Caco-2 (cell line): ENCODE data around the gene SPTBN1. TPM values are rescaled to one million over a fixed set of nuclear protein-coding genes. Genes with fewer than 3 reads are reported as not detected.

Experiments used
- BruUV-seq: library from RNA; stranded (reverse); fragments of 400-500 nt; replicated peaks from 2 replicates; lab custom pipeline; 2021; lab: Mats Ljungman, UMichigan
- CTCF ChIA-PET: fragments of 300-600 bp; sonication (Branson Sonifier 250); formaldehyde crosslinking; loops from one replicate; lab custom pipeline; 2022; ENCODE audit warnings: antibody characterized with exemption; lab: Charles Lee
- POLR2A ChIA-PET: fragments of 300-600 bp; sonication (Branson Sonifier 250); formaldehyde crosslinking; loops from one replicate; lab custom pipeline; 2022; ENCODE audit warnings: antibody characterized with exemption; lab: Charles Lee
- DNase-seq, 2 experiments: peaks; one replicate each; pipeline versions ENCODE4 v3.0.0 to v3.0.0-alpha.2; 2020 to 2022
- H3K27me3 ChIP-seq: replicated peaks from 2 replicates; pipeline ENCODE4 v1.6.0; 2011; ENCODE audit warnings: low read length; ENCODE audit not compliant: control insufficient read depth, insufficient read depth
- H3K36me3 ChIP-seq: 2 replicates; pipeline ENCODE4 v1.5.1; 2011; ENCODE audit warnings: low read length; ENCODE audit not compliant: control insufficient read depth, insufficient read depth
- H3K4me1 ChIP-seq: fragments of 250-450 bp; sonication (Bioruptor Pico); 2 replicates; pipeline ENCODE4 v1.5.1; 2020; ENCODE audit warnings: mild to moderate bottlenecking
- H3K4me3 ChIP-seq: 2 replicates; pipeline ENCODE4 v1.5.1; 2011; ENCODE audit warnings: low read depth, mild to moderate bottlenecking, control low read depth, low read length
- H3K9me3 ChIP-seq: fragments of 250-450 bp; sonication (Bioruptor Pico); 2 replicates; pipeline ENCODE4 v1.5.1; 2020; ENCODE audit warnings: mild to moderate bottlenecking, moderate library complexity
- H3K27ac Mint-ChIP-seq: one replicate; pipeline ENCODE4 v1.8.0; 2022; ENCODE audit warnings: mixed read lengths; ENCODE audit not compliant: unreplicated experiment
- H3K27me3 Mint-ChIP-seq: one replicate; pipeline ENCODE4 v1.8.0; 2022; ENCODE audit warnings: mixed read lengths; ENCODE audit not compliant: insufficient read depth, unreplicated experiment
- H3K36me3 Mint-ChIP-seq: one replicate; pipeline ENCODE4 v1.8.0; 2022; ENCODE audit warnings: mild to moderate bottlenecking, mixed read lengths; ENCODE audit not compliant: insufficient read depth, unreplicated experiment
- H3K4me1 Mint-ChIP-seq: one replicate; pipeline ENCODE4 v1.8.0; 2022; ENCODE audit warnings: low read depth, mixed read lengths; ENCODE audit not compliant: unreplicated experiment
- H3K4me3 Mint-ChIP-seq: one replicate; pipeline ENCODE4 v1.8.0; 2022; ENCODE audit warnings: mild to moderate bottlenecking, moderate library complexity, mixed read lengths; ENCODE audit not compliant: unreplicated experiment
- H3K9me3 Mint-ChIP-seq: one replicate; pipeline ENCODE4 v1.8.0; 2022; ENCODE audit warnings: mixed read lengths; ENCODE audit not compliant: unreplicated experiment
- intact Hi-C: fragments of 100-400 bp; cut with micrococcal nuclease; formaldehyde crosslinking; loops from one replicate; pipeline ENCODE4 v1.10.0; 2022; ENCODE audit not compliant: unreplicated experiment
- total RNA-seq: library from RNA; stranded (reverse); gene quantifications from 2 replicates; pipeline ENCODE4 v1.2.3, GENCODE V29; 2022
- TF ChIP-seq, protein P1 (sequence below), 2 experiments: fragments of 200-600 bp in 1 of 2; IDR thresholded peaks; 1 replicate in 1 of 2; 2 replicates in 1 of 2; pipeline versions ENCODE4 v1.5.1 to v1.8.0; 2011 to 2022; ENCODE audit warnings: antibody characterized with exemption in 1 of 2, control low read depth in 1 of 2, inconsistent platforms in 1 of 2, low read depth in 1 of 2, low read length in 1 of 2, mild to moderate bottlenecking in 1 of 2, moderate library complexity in 1 of 2; ENCODE audit not compliant: insufficient read depth in 1 of 2, severe bottlenecking in 1 of 2, unreplicated experiment in 1 of 2

The SPTBN1 gene
- total RNA-seq, 1 experiment from 2014 or later = 361 TPM

- no peak overlapping the region for H3K4me3 Mint-ChIP-seq
- no peaks in the 10 kb centered on the region for H3K36me3 ChIP-seq
- CTCF ChIA-PET = no interaction called here
- DNase-seq = no peak
- no peaks in the 10 kb centered on the region for H3K4me1 Mint-ChIP-seq
- no TSS peak for BruUV-seq
- POLR2A ChIA-PET = no interaction called here
- H3K36me3 Mint-ChIP-seq = no peaks in the 10 kb centered on the region
- H3K4me3 ChIP-seq = no peak overlapping the region
- intact Hi-C loops = no loop called here
- no peaks in the 10 kb centered on the region for H3K9me3 Mint-ChIP-seq
- no peaks in the 10 kb centered on the region for H3K27me3 ChIP-seq
- no peak overlapping the region for H3K27ac Mint-ChIP-seq
- TF ChIP-seq, protein P1, sequence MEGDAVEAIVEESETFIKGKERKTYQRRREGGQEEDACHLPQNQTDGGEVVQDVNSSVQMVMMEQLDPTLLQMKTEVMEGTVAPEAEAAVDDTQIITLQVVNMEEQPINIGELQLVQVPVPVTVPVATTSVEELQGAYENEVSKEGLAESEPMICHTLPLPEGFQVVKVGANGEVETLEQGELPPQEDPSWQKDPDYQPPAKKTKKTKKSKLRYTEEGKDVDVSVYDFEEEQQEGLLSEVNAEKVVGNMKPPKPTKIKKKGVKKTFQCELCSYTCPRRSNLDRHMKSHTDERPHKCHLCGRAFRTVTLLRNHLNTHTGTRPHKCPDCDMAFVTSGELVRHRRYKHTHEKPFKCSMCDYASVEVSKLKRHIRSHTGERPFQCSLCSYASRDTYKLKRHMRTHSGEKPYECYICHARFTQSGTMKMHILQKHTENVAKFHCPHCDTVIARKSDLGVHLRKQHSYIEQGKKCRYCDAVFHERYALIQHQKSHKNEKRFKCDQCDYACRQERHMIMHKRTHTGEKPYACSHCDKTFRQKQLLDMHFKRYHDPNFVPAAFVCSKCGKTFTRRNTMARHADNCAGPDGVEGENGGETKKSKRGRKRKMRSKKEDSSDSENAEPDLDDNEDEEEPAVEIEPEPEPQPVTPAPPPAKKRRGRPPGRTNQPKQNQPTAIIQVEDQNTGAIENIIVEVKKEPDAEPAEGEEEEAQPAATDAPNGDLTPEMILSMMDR (IDR thresholded peaks at IDR 0.05; ENCODE audit: insufficient read depth in 1 of 2, low read depth in 1 of 2, low read length in 1 of 2, severe bottlenecking in 1 of 2, unreplicated experiment in 1 of 2) = no peak
- H3K9me3 ChIP-seq = no peaks in the 10 kb centered on the region
- no peaks in the 10 kb centered on the region for H3K4me1 ChIP-seq
- no peaks in the 10 kb centered on the region for H3K27me3 Mint-ChIP-seq
Measured at GRCh38 chr2:54429054-54429453, 27.1 kb upstream of the SPTBN1 start.

DNA sequence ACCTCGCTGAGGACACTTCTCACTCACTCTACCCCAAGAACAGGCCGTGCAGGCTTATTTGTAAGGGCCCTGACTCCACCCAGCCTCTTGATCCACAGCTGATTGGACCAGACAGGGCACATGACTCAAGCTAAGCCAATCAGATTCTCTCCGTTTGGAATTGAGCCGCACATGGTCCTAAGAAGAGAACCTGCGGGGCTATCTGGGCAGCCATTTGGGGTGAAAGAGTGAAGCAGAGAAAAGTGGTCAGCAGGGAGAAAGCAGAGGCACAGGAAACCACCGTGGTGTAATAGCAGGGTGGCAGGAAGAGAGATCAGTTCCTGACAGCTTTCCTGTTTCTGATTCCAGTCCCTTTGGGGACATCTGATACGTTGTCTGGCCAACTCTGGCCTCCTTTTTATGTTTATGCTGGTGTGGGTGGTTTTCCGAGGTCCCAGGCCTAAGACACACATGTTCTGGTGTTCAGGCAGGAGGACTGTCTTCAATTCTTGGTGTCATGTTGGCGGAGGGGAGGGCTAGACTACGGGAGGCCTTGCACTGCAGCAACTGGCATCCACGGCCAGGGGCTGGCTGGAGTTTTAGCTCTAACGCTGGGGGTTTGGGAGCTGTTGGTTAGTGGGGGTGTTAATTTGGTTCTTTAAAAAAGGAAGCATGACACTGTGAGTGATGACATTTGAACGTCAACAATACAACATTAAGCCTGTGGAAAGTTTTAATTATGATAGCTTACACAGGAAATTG, 26.1 kb upstream of the SPTBN1 start:
- no peak overlapping the region for H3K4me3 Mint-ChIP-seq
- H3K9me3 Mint-ChIP-seq = no peaks in the 10 kb centered on the region
- H3K36me3 ChIP-seq = no peaks in the 10 kb centered on the region
- BruUV-seq = no TSS peak
- H3K9me3 ChIP-seq = no peaks in the 10 kb centered on the region
- POLR2A ChIA-PET = no interaction called here
- H3K4me3 ChIP-seq = no peak overlapping the region
- H3K27ac Mint-ChIP-seq = no peak overlapping the region
- H3K36me3 Mint-ChIP-seq = no peaks in the 10 kb centered on the region
- H3K27me3 ChIP-seq = no peaks in the 10 kb centered on the region
- no peaks in the 10 kb centered on the region for H3K4me1 ChIP-seq
- TF ChIP-seq, protein P1 (IDR thresholded peaks at IDR 0.05; ENCODE audit: insufficient read depth in 1 of 2, low read depth in 1 of 2, low read length in 1 of 2, severe bottlenecking in 1 of 2, unreplicated experiment in 1 of 2) = no peak
- CTCF ChIA-PET = no interaction called here
- H3K4me1 Mint-ChIP-seq = no peaks in the 10 kb centered on the region
- intact Hi-C loops = no loop called here
- H3K27me3 Mint-ChIP-seq = no peaks in the 10 kb centered on the region
- DNase-seq = no peak

GRCh38 chr2:54430649-54431048, 25.5 kb upstream of the SPTBN1 start:
- Mint-ChIP-seq H3K4me1 (no peaks in the 10 kb centered on the region), H3K27ac (no peak overlapping the region), H3K9me3 (no peaks in the 10 kb centered on the region), H3K36me3 (no peaks in the 10 kb centered on the region), H3K27me3 (no peaks in the 10 kb centered on the region), H3K4me3 (no peak overlapping the region)
- H3K9me3 ChIP-seq = no peaks in the 10 kb centered on the region
- no peak overlapping the region for H3K4me3 ChIP-seq
- intact Hi-C loops = no loop called here
- no peaks in the 10 kb centered on the region for H3K4me1 ChIP-seq
- no peaks in the 10 kb centered on the region for H3K36me3 ChIP-seq
- TF ChIP-seq, protein P1 (IDR thresholded peaks at IDR 0.05; ENCODE audit: insufficient read depth in 1 of 2, low read depth in 1 of 2, low read length in 1 of 2, severe bottlenecking in 1 of 2, unreplicated experiment in 1 of 2) = no peak
- CTCF ChIA-PET = no interaction called here
- POLR2A ChIA-PET = no interaction called here
- no TSS peak for BruUV-seq
- no peaks in the 10 kb centered on the region for H3K27me3 ChIP-seq
- no peak for DNase-seq
